Activated T-cell treated with anti-CD3 and anti-CD28 coated beads, Interleukin-2, amount 50 U/mL, for 72 hours (primary cell): ENCODE results near the gene KIF22. TPM values are rescaled to one million over a fixed set of nuclear protein-coding genes. Genes with fewer than 3 reads are reported as not detected.

ENCODE experiments used
- ATAC-seq, 2 donors: fragments of 150-1000 bp; cut with Tn5 transposase; replicated peaks in 1 of 2; 2 replicates each; pipeline ENCODE4 v1.10.0; 2021; ENCODE audit warnings: moderate library complexity in 2 of 2, mild to moderate bottlenecking in 1 of 2
- DNase-seq, 2 donors: peaks; one replicate each; pipeline ENCODE4 v3.0.0; 2021 to 2022; ENCODE audit warnings: mixed read lengths in 1 of 2
- H3K27ac Mint-ChIP-seq: one replicate; pipeline ENCODE4 v1.8.0; 2022; ENCODE audit warnings: mild to moderate bottlenecking, moderate library complexity, mixed read lengths
- H3K27me3 Mint-ChIP-seq: one replicate; pipeline ENCODE4 v1.8.0; 2022; ENCODE audit warnings: low read depth, mixed read lengths
- H3K36me3 Mint-ChIP-seq, 2 donors: one replicate each; pipeline ENCODE4 v1.8.0; 2022; ENCODE audit warnings: mixed read lengths in 2 of 2, mild to moderate bottlenecking in 1 of 2; ENCODE audit not compliant: insufficient read depth in 2 of 2
- H3K4me1 Mint-ChIP-seq: one replicate; pipeline ENCODE4 v1.8.0; 2022; ENCODE audit warnings: low read depth, mixed read lengths
- H3K4me3 Mint-ChIP-seq, 2 donors: one replicate each; pipeline ENCODE4 v1.8.0; 2022; ENCODE audit warnings: mild to moderate bottlenecking in 2 of 2, mixed read lengths in 2 of 2, moderate library complexity in 2 of 2
- H3K9me3 Mint-ChIP-seq, 2 donors: one replicate each; pipeline ENCODE4 v1.8.0; 2022; ENCODE audit warnings: mixed read lengths in 2 of 2
- total RNA-seq, 2 donors: library from RNA; stranded (reverse); gene quantifications; one replicate each; pipeline ENCODE4 v1.2.3, GENCODE V29; 2022

The KIF22 gene
- total RNA-seq, 2 donors from 2014 or later, result 153 to 180 TPM

DNA sequence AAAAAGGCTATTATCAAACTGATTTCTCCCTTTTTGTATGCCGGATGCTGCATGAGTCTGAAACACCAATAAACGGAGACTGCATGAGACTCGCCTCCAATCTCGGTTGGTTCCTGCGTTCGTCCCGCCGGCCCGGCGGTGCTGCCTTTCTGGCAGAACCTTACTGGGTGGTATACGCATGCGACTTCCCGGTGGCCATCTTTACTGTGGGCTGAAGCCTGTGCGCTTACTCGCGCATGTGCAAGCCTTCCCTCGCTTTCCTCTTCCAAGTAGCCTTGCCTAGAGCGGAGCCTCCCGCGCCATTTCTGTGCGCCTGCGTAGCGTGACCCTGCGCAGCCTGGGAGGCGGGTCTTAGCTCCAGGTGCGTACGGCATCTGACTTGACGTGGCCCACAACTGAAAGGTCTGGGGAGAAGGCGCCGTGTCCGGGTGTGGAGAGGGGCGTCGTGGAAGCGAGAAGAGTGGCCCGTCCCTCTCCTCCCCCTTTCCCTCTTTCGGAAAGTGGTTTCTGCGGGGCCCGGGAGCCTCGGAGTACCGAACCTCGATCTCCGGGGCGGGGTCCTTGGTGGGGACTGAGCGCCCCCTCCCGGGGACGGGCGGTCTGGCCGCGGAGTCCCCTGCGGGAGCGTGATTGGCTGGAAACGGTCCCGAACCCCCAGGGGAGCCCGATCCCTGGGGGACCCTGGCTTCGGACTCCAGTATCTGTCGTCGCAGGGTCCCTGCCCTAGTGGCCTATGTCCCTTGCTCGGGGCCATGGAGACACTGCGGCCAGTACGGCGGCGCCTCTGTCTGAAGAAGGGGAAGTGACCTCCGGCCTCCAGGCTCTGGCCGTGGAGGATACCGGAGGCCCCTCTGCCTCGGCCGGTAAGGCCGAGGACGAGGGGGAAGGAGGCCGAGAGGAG is 25.5 kb downstream of the KIF22 start, which contains the start of gene PAGR1:
TSS of gene PAGR1 (plus strand) at position 360 of the 901 bp plus-strand sequence. CDS start at position 734, 374 bp downstream.
- DNase-seq (peak; percentile 98 to 99), ATAC-seq (peak; percentile 74 to 78)
- Mint-ChIP-seq H3K9me3 (no peaks in the 10 kb centered on the region), H3K27ac (peak within 1 kb of the TSS; percentile 91), H3K27me3 (no peaks in the 10 kb centered on the region), H3K4me1 (peaks cover 82% of the 10 kb centered on the region), H3K4me3 (peak within 1 kb of the TSS; percentile 91 to 99), H3K36me3 (peaks cover 14 to 28% of the 10 kb centered on the region in 2 donors)

GRCh38 chr16:29816694-29817441 is 26.3 kb downstream of the KIF22 start:
- no peaks in the 10 kb centered on the region for H3K27me3 Mint-ChIP-seq
- peak overlapping the region; percentile 91 to 99 for H3K4me3 Mint-ChIP-seq
- peaks cover 15 to 27% of the 10 kb centered on the region in 2 donors for H3K36me3 Mint-ChIP-seq
- H3K9me3 Mint-ChIP-seq, result no peaks in the 10 kb centered on the region
- ATAC-seq, result peak; percentile 27 to 33
- peak overlapping the region; percentile 89 for H3K27ac Mint-ChIP-seq
- peak; percentile 68 to 74 for DNase-seq
- H3K4me1 Mint-ChIP-seq, result peaks cover 77% of the 10 kb centered on the region

- Mint-ChIP-seq H3K4me1 (peaks cover 77% of the 10 kb centered on the region), H3K9me3 (no peaks in the 10 kb centered on the region), H3K27ac (peak overlapping the region; percentile 50), H3K4me3 (peak overlapping the region; percentile 83 to 87), H3K27me3 (no peaks in the 10 kb centered on the region), H3K36me3 (peaks cover 15 to 30% of the 10 kb centered on the region in 2 donors)
- no peak for ATAC-seq
- DNase-seq, result peak in 1 of 2 donors; percentile 15
Observed at GRCh38 chr16:29818082-29818481, 27.5 kb downstream of the KIF22 start.

- DNase-seq (no peak), ATAC-seq (no peak)
- H3K36me3 Mint-ChIP-seq, result peaks cover 15 to 30% of the 10 kb centered on the region in 2 donors
- H3K4me3 Mint-ChIP-seq, result peak overlapping the region; percentile 83 to 97
- no peaks in the 10 kb centered on the region for H3K27me3 Mint-ChIP-seq
- H3K27ac Mint-ChIP-seq, result peak overlapping the region; percentile 66
- H3K9me3 Mint-ChIP-seq, result no peaks in the 10 kb centered on the region
- H3K4me1 Mint-ChIP-seq, result peaks cover 77% of the 10 kb centered on the region
Observed at GRCh38 chr16:29819506-29819905, 29.0 kb downstream of the KIF22 start.

GRCh38 chr16:29820271-29820701 is 29.7 kb downstream of the KIF22 start, which contains the start of gene MVP:
Gene MVP, plus strand, starts transcription at chr16:29820462. Its CDS starts 10,088 bp downstream, at chr16:29830550.
- Mint-ChIP-seq H3K4me3 (peak within 1 kb of the TSS; percentile 83 to 97), H3K4me1 (peaks cover 77% of the 10 kb centered on the region), H3K36me3 (peaks cover 15 to 30% of the 10 kb centered on the region in 2 donors), H3K9me3 (no peaks in the 10 kb centered on the region), H3K27me3 (no peaks in the 10 kb centered on the region), H3K27ac (peak within 1 kb of the TSS; percentile 97)
- peak; percentile 61 to 67 for DNase-seq
- ATAC-seq, result peak; percentile 15 to 18

DNA sequence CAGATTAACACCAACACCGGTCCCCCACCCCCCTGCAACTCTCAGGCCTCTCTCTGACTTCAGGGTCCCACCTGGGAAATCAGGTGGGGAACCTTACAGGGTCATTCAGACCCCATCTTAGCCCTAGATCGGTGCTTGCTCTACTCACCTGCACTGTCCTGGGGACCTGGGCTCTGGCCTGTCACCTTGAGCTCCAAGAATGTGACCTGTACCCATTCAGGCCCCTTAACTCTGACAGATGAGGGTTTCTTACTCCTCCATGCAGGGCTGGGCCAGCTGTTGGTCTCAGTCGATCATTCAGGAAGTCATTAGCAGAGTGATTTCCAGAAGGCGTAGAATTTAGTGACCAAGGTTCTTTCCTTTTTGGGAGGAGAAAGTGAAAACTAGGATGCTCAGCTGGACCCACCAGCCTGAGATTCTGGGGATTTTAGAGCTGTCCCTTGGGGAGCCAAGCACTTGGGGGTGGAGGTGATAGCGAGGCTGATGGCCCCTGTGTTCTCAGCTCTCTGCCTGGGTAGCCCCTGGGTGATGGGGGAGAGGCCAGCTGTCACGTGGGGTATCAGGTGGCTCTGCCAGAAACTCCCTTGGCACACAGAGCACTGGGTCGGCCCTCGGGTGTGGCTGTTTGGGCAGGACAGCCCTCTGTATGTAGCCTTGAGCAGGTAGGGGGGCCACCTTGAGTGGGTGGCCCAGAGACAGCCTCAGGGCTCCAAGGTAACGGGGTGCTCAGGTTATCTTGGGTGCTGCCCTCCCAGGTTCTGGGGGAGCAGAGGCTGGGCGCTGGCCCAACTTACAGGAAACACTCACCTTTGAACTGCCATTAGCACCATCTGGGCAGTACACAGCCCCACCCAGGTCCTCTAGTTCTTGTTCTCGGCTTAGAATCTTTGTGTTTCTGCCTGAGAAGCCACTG is 30.4 kb downstream of the KIF22 start:
- Mint-ChIP-seq H3K4me1 (peaks cover 78% of the 10 kb centered on the region), H3K27ac (peak overlapping the region; percentile 97), H3K36me3 (peaks cover 15 to 30% of the 10 kb centered on the region in 2 donors)

GRCh38 chr16:29821643-29822115 is 31.1 kb downstream of the KIF22 start:
- ATAC-seq (no peak), DNase-seq (no peak)
- H3K4me3 Mint-ChIP-seq, result peak overlapping the region; percentile 83 to 97
- peak overlapping the region; percentile 97 for H3K27ac Mint-ChIP-seq
- H3K27me3 Mint-ChIP-seq, result no peaks in the 10 kb centered on the region
- peaks cover 84% of the 10 kb centered on the region for H3K4me1 Mint-ChIP-seq
- no peaks in the 10 kb centered on the region for H3K9me3 Mint-ChIP-seq
- H3K36me3 Mint-ChIP-seq, result peaks cover 15 to 29% of the 10 kb centered on the region in 2 donors

More for the DNA sequence above, 30.4 kb downstream of the KIF22 start:
- Mint-ChIP-seq H3K4me3 (peak overlapping the region; percentile 83 to 97), H3K9me3 (no peaks in the 10 kb centered on the region), H3K27me3 (no peaks in the 10 kb centered on the region)
- peak; percentile 46 to 59 for ATAC-seq
- DNase-seq, result peak; percentile 74 to 77

DNA sequence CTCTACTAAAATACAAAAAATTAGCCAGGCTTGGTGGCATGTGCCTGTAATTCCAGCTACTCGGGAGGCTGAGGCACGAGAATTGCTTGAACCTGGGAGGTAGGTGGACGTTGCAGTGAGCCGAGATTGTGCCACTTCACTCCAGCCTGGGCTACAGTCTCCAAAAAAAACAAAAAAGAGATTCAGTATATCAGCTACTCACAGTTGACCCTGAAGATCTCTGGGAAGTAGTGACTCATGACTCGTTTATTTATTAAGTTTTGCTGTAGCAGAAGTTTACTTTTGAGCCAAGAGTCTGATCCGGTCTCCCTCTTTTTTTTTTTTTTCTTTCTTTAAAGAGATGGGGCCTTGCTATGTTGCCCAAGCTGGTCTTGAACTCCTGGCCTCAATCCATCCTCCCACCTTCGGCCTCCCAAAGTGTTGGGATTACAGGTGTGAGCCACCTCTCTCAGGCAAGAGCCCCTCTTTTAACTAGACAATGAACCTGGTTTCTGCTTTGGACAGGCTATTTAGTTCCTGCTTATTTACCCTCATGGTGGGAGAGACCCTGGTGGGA is 34.1 kb downstream of the KIF22 start:
- Mint-ChIP-seq H3K9me3 (no peaks in the 10 kb centered on the region), H3K4me1 (peaks cover 69% of the 10 kb centered on the region), H3K4me3 (peak overlapping the region; percentile 72 to 75), H3K27me3 (no peaks in the 10 kb centered on the region), H3K27ac (peak overlapping the region; percentile 94), H3K36me3 (peaks cover 7 to 11% of the 10 kb centered on the region in 2 donors)
- ATAC-seq, result no peak
- no peak for DNase-seq

DNA sequence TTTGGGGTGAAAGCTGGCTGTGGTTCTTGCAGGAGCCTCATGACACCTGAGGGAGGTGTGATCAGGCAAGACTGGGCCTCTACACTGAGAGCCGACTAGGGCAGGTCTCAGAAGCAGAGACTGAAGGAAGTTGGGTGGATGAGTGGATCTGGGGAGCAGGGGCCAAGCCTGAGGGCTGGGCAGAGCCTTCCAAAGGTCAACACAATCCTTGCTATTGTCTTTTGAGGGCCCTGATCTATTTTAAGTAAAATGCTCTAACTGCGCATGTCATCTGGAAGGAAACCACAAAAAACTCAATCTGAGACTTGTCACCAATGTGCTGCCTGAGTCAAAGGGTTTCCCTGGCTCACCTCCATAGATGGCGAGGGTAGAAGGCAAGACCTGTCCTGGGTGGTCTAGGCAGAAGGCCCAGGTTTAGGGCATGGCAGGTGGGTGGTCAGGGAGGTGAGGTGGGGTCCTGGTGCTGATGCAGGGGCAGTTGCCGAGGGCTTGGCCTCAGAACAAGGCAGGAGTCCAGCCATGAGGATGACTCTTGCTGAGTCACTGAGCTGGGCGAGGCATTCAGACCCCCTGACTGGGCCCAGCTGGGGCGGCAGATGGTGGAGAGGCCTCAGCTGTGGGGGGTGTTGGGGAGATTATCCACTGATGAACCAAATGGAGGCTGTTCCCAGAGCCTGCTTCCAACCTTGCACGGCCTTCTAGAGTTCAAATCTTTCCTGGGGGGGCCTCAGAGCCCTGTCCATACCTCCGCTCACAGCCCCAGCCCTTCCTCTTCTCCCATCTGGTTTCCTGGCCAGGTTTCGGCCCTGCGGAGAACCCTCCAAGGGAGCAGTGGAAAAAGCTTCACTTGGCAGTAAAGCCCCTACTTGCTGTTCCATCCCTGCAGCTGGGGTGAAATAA is 34.8 kb downstream of the KIF22 start:
- Mint-ChIP-seq H3K36me3 (peaks cover 5 to 7% of the 10 kb centered on the region in 2 donors), H3K27ac (peak overlapping the region; percentile 94), H3K9me3 (no peaks in the 10 kb centered on the region), H3K4me3 (peak overlapping the region; percentile 72 to 75), H3K4me1 (peaks cover 64% of the 10 kb centered on the region), H3K27me3 (no peaks in the 10 kb centered on the region)
- ATAC-seq, result peak; percentile 70 to 73
- DNase-seq, result peak; percentile 73 to 74

GRCh38 chr16:29826342-29826695 is 35.8 kb downstream of the KIF22 start:
- no peaks in the 10 kb centered on the region for H3K9me3 Mint-ChIP-seq
- H3K27me3 Mint-ChIP-seq, result no peaks in the 10 kb centered on the region
- DNase-seq (no peak), ATAC-seq (no peak)
- H3K36me3 Mint-ChIP-seq, result peaks cover 0 to 3% of the 10 kb centered on the region in 2 donors
- peaks cover 64% of the 10 kb centered on the region for H3K4me1 Mint-ChIP-seq
- H3K27ac Mint-ChIP-seq, result no peak overlapping the region
- H3K4me3 Mint-ChIP-seq, result peak overlapping the region; percentile 72 to 75

GRCh38 chr16:29830774-29831173 is 40.2 kb downstream of the KIF22 start:
- Mint-ChIP-seq H3K9me3 (no peaks in the 10 kb centered on the region), H3K36me3 (peaks cover 6 to 9% of the 10 kb centered on the region in 2 donors), H3K27ac (no peak overlapping the region), H3K4me3 (no peak overlapping the region), H3K27me3 (no peaks in the 10 kb centered on the region), H3K4me1 (peaks cover 34% of the 10 kb centered on the region)
- ATAC-seq (no peak), DNase-seq (no peak)
